Measurements from ENCODE around the gene METTL22.
"Not testable (repeated sequence)": the region's sequence is repeated elsewhere in the genome, so short reads cannot be mapped to it uniquely, and the experiment has no call there.

Gene METTL22

GRCh38 chr16:8642146-8642545, 20.6 kb downstream of the METTL22 start:
- ATAC-seq = no peak
- no peak overlapping the region for H3K4me3 Mint-ChIP-seq
- no peaks in the 10 kb centered on the region for H3K27me3 Mint-ChIP-seq
- peaks cover 15% of the 10 kb centered on the region for H3K4me1 Mint-ChIP-seq
- DNase-seq = no peak
- H3K27ac Mint-ChIP-seq = no peak overlapping the region
- no peaks in the 10 kb centered on the region for H3K9me3 Mint-ChIP-seq

DNA sequence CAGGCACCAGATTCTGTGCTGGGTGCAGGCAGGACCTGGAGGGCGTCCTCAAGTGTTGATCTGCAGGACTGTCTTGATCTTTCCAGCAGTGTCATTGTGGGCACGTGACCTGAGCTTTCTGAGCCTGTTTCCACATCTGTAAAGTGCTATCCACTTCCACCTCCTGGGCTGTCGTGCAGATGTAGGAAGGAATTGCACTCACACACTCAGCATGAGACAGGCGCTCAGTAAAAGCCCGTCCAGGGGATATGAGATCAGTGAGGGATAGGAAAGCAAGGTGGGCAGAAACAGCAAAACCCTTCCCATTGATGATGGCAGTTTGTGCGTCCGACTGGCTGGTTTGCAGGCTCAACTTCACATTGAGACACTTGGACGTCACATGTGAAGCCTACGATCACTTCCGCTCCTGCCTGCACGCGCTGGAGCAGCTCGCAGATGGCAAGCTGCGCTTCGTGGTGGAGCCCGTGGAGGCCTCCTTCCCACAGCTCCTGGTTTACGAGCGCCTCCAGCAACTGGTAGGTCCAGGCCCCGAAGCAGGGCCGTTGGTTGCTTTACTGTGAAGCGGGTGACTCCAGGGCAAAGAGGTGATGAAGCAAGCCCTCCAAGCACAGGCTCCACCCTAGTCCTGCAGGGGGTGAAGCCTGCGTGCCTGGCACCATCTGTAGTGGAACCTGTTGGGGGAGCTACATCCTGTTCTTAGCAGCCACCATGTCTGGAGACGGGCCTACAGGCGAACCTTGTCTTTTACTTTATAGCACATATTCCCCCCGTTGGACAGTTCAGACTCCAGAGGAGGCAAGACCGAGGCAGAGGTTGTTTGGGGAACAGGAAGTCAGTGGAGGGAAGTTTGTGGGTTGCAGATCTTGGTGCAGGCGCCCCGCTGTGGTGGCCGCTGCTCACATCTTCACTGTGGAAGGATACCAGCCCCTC, 23.0 kb downstream of the METTL22 start:
- DNase-seq (peak in 1 of 2 donors; percentile 7), ATAC-seq (peak; percentile 77)
- H3K4me3 Mint-ChIP-seq = peak overlapping the region in 1 of 2 donors; percentile 50
- peaks cover 15% of the 10 kb centered on the region for H3K4me1 Mint-ChIP-seq
- no peaks in the 10 kb centered on the region for H3K9me3 Mint-ChIP-seq
- H3K27ac Mint-ChIP-seq = peak overlapping the region; percentile 85 to 92
- H3K27me3 Mint-ChIP-seq = no peaks in the 10 kb centered on the region

DNA sequence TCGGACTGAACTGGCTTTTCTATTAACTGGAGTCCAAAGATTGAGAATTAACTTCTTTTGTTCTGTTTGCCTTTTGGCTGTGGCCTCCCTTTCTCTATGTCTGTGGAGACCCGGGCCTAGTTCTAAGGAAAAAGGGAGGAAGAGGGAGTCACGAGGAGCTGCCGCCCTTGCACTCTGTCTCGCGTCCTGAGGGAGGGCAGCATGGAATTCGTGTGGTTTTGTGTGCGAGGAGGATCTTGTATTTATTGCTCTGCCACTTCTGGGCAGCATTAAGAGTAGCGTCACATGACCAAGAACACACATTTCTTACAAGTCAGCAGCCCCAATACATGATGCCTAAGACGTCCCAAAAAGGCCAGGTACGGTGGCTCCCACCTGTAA, 23.6 kb downstream of the METTL22 start:
- H3K27me3 Mint-ChIP-seq = no peaks in the 10 kb centered on the region
- H3K4me3 Mint-ChIP-seq = no peak overlapping the region
- ATAC-seq = no peak
- H3K9me3 Mint-ChIP-seq = no peaks in the 10 kb centered on the region
- DNase-seq = no peak
- peaks cover 15% of the 10 kb centered on the region for H3K4me1 Mint-ChIP-seq
- peak overlapping the region; percentile 85 to 92 for H3K27ac Mint-ChIP-seq

GRCh38 chr16:8645831-8646230, 24.3 kb downstream of the METTL22 start:
- no peak for DNase-seq
- Mint-ChIP-seq H3K4me1 (peaks cover 15% of the 10 kb centered on the region), H3K27ac (no peak overlapping the region), H3K27me3 (no peaks in the 10 kb centered on the region), H3K9me3 (no peaks in the 10 kb centered on the region), H3K4me3 (no peak overlapping the region)
- no peak for ATAC-seq

DNA sequence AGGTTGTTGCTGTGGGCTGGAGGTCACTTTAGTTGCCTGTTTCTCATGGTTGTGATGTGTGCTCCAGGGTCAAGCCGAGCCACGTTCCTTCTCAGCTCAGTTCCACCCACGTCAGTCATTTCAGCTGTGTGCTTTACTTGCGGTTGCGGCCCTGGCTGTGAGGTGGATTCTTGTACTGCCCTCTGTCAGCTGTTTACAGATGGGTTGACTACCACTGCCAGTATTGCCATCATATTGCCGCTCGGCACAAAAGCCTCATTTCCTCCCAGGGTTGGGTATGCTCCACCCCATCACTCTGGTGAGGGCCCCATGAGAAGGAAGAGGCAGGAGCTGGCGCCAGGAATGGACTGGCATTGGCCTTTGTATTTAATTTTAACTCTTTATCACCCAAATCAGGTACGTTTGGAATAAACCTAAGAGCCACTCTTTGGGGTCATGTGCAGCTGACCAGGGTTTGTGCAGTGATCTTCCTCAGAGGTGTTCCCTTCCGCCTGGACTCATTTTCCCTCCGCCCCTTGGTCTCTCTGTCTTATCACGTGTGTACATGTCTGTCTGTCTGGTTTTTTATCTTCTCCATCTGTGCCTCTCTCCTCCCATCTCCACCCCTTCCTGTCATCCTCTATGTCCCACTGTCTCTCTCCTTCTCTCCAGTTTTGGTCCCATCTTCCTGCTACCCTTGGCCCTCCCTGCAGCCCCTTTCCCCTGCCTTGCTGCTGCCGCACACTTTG, 25.0 kb downstream of the METTL22 start:
- Mint-ChIP-seq H3K4me1 (peaks cover 15% of the 10 kb centered on the region), H3K4me3 (no peak overlapping the region), H3K27me3 (no peaks in the 10 kb centered on the region), H3K9me3 (no peaks in the 10 kb centered on the region), H3K27ac (peak overlapping the region in 1 of 2 donors; percentile 45)
- ATAC-seq = no peak
- DNase-seq = no peak

GRCh38 chr16:8647721-8648318, 26.3 kb downstream of the METTL22 start:
- DNase-seq (no peak), ATAC-seq (no peak)
- Mint-ChIP-seq H3K4me1 (peaks cover 15% of the 10 kb centered on the region), H3K4me3 (no peak overlapping the region), H3K9me3 (no peaks in the 10 kb centered on the region), H3K27me3 (no peaks in the 10 kb centered on the region), H3K27ac (peak overlapping the region in 1 of 2 donors; percentile 48)

DNA sequence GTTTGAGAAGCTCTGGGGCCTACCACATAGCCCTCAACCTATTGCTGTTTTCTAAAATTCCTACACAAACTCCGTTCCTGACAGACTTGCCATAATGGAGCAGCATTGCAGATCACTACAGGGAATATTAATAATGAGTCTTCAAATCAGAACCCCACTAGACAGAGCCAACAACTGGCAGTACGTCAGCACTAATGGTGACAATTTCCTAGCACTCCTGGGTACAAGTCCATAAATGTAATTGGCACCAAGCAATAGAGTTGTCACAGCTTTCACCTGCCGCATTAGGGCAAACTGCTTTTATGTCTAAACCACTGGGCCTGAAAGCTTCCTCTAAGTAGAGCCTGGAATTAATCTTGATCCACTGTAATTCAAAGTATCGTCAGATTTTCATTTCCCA, 27.4 kb downstream of the METTL22 start:
- no peaks in the 10 kb centered on the region for H3K9me3 Mint-ChIP-seq
- ATAC-seq = no peak
- H3K27ac Mint-ChIP-seq = no peak overlapping the region
- H3K27me3 Mint-ChIP-seq = no peaks in the 10 kb centered on the region
- DNase-seq = no peak
- H3K4me3 Mint-ChIP-seq = no peak overlapping the region
- H3K4me1 Mint-ChIP-seq = peaks cover 14% of the 10 kb centered on the region

- Mint-ChIP-seq H3K27me3 (no peaks in the 10 kb centered on the region), H3K9me3 (no peaks in the 10 kb centered on the region), H3K4me3 (no peak overlapping the region), H3K4me1 (peaks cover 3% of the 10 kb centered on the region), H3K27ac (no peak overlapping the region)
- no peak for ATAC-seq
- no peak for DNase-seq
Observed at GRCh38 chr16:8649829-8650554, 28.5 kb downstream of the METTL22 start.

- not testable (repeated sequence) for H3K4me1 Mint-ChIP-seq, H3K4me3 Mint-ChIP-seq, ATAC-seq, H3K27me3 Mint-ChIP-seq, H3K9me3 Mint-ChIP-seq, DNase-seq, H3K27ac Mint-ChIP-seq
Observed at GRCh38 chr16:8651958-8652357, 30.5 kb downstream of the METTL22 start.

- H3K27ac Mint-ChIP-seq = no peak overlapping the region
- H3K9me3 Mint-ChIP-seq = no peaks in the 10 kb centered on the region
- DNase-seq = peak; percentile 36 to 43
- no peaks in the 10 kb centered on the region for H3K27me3 Mint-ChIP-seq
- no peak overlapping the region for H3K4me3 Mint-ChIP-seq
- H3K4me1 Mint-ChIP-seq = peaks cover 6% of the 10 kb centered on the region
- peak; percentile 87 for ATAC-seq
Observed at GRCh38 chr16:8655184-8655717, 33.8 kb downstream of the METTL22 start.

DNA sequence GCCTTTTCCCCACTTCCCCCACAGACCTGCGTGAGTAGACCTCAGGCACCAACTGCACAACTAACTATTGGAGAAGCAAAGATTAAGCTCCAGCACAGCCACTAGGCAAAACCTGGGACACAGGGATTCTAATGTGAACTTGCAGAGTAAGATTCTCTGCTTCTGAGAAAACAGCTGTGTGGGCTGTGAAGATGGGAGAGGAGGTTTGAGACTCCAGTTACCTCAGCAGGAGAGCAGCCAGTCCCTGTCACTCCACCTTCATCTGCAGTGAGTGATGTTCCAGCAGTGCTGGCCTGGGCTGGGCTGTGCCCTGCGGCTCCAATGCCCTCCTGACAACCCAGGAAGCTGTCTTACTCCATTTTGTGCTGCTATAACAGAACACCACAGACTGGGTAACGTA, 34.9 kb downstream of the METTL22 start:
- no peak for ATAC-seq
- no peak for DNase-seq
- Mint-ChIP-seq H3K27ac (no peak overlapping the region), H3K9me3 (no peaks in the 10 kb centered on the region), H3K4me1 (peaks cover 6% of the 10 kb centered on the region), H3K27me3 (no peaks in the 10 kb centered on the region), H3K4me3 (no peak overlapping the region)

DNA sequence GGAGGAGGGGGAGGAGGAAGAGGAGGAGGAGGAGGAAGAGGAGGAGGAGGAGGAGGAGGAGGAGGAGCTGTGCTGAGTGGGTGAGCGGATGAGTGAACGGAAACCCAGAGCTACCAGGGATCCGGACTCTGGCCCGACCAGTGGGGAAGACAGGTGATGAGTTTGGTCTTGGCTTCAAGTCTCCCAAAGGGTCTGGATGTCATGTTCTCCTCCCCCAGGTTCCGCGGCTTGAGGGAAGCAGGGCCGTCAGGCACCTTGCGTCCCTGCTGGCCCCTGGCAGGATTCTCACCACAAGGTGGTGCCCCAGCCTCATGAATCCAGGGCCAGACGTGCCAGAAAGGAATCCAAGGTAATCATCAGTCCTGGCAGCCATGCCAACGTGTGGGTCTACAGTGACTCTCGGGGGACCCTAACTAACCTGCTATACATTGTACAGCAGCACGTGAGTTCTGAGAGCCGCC, 39.4 kb downstream of the METTL22 start:
- Mint-ChIP-seq H3K27ac (no peak overlapping the region), H3K4me1 (no peaks in the 10 kb centered on the region), H3K4me3 (no peak overlapping the region), H3K9me3 (no peaks in the 10 kb centered on the region), H3K27me3 (no peaks in the 10 kb centered on the region)
- DNase-seq (peak; percentile 19 to 21), ATAC-seq (peak; percentile 61)

GRCh38 chr16:8661703-8662102, 40.2 kb downstream of the METTL22 start:
- no peaks in the 10 kb centered on the region for H3K9me3 Mint-ChIP-seq
- no peaks in the 10 kb centered on the region for H3K4me1 Mint-ChIP-seq
- no peak overlapping the region for H3K27ac Mint-ChIP-seq
- H3K27me3 Mint-ChIP-seq = no peaks in the 10 kb centered on the region
- ATAC-seq = no peak
- H3K4me3 Mint-ChIP-seq = no peak overlapping the region
- no peak for DNase-seq

GRCh38 chr16:8663192-8664089, 41.9 kb downstream of the METTL22 start:
- ATAC-seq = no peak
- H3K4me1 Mint-ChIP-seq = no peaks in the 10 kb centered on the region
- H3K27ac Mint-ChIP-seq = no peak overlapping the region
- no peaks in the 10 kb centered on the region for H3K27me3 Mint-ChIP-seq
- no peaks in the 10 kb centered on the region for H3K9me3 Mint-ChIP-seq
- no peak overlapping the region for H3K4me3 Mint-ChIP-seq
- DNase-seq = no peak

Measured in stimulated activated naive CD8-positive, alpha-beta T cell treated with anti-CD3 and anti-CD28 coated beads, Interleukin-15, amount 100 ng/mL, for 72 hours (primary cell).